Prostate gland (tissue), 2 donors: ENCODE results near the gene ANO10. TPM values are rescaled to one million over a fixed set of nuclear protein-coding genes. Genes with fewer than 3 reads are reported as not detected.

ENCODE experiments used
- DNase-seq: peaks from one replicate; pipeline ENCODE4 v3.0.0-alpha.2; 2019; ENCODE audit warnings: low spot score
- H3K27ac ChIP-seq, 2 donors: fragments of 200-600 bp; sonication (generic); 2 replicates each; pipeline ENCODE4 v1.5.1; 2017 to 2019
- H3K27me3 ChIP-seq: fragments of 200-600 bp; sonication (generic); replicated peaks from 2 replicates; pipeline ENCODE4 v1.5.1; 2019; ENCODE audit not compliant: insufficient read depth
- H3K36me3 ChIP-seq, 2 donors: fragments of 200-600 bp; sonication (generic); 1 replicate in 1 of 2; 2 replicates in 1 of 2; pipeline versions ENCODE4 v1.5.1 to v1.8.1; 2017 to 2019
- H3K4me1 ChIP-seq: fragments of 200-600 bp; sonication (generic); replicated peaks from 2 replicates; pipeline ENCODE4 v1.5.1; 2019
- H3K4me3 ChIP-seq, 2 donors: fragments of 200-600 bp; sonication (generic); 2 replicates each; pipeline ENCODE4 v1.5.1; 2017 to 2019
- H3K9me3 ChIP-seq: fragments of 200-600 bp; sonication (generic); 2 replicates; pipeline ENCODE4 v1.5.1; 2017
- CTCF ChIP-seq, 4 experiments: fragments of 200-600 bp in 2 of 4; fragments of 450-650 bp in 2 of 4; sonication (generic) in 2 of 4; IDR thresholded peaks; 1 replicate in 3 of 4; 2 replicates in 1 of 4; pipeline ENCODE4 v1.5.1; 2016 to 2019; ENCODE audit warnings: antibody characterized with exemption in 4 of 4, mild to moderate bottlenecking in 2 of 4, moderate library complexity in 2 of 4
- POLR2A ChIP-seq: fragments of 450-650 bp; IDR thresholded peaks from one replicate; pipeline ENCODE4 v1.6.1; 2016; ENCODE audit warnings: antibody characterized with exemption, mild to moderate bottlenecking
- POLR2AphosphoS5 ChIP-seq: sonication (generic); formaldehyde crosslinking; IDR thresholded peaks from one replicate; pipeline ENCODE4 v1.6.1; 2017; ENCODE audit warnings: antibody characterized with exemption
- WGBS: methylation state at CpG from one replicate; pipeline ENCODE4 v1.1.5; 2018; 5-methylcytosine and 5-hydroxymethylcytosine counted together
- intact Hi-C: fragments of 100-400 bp; cut with DNase I; formaldehyde crosslinking; loops from one replicate; pipeline ENCODE4 v1.14.2; 2022
- total RNA-seq, 2 donors: library from RNA; depleted of rRNA; stranded (reverse); fragments of >200 nt; gene quantifications; one replicate each; pipeline ENCODE4 v1.1.0, GENCODE V29; 2016

ANO10 gene
- total RNA-seq, 2 donors from 2014 or later: 12.4 to 17.7 TPM

- Histone ChIP-seq H3K4me1 (no peaks in the 10 kb centered on the region), H3K4me3 (no peak overlapping the region), H3K27ac (no peak overlapping the region), H3K9me3 (no peaks in the 10 kb centered on the region), H3K36me3 (no peaks in the 10 kb centered on the region), H3K27me3 (no peaks in the 10 kb centered on the region)
- DNase-seq: no peak
- intact Hi-C loops: loop anchor here (5.0 kb wide), 1 partner anchor 657 kb away; no protein-coding TSS in a partner anchor
- TF ChIP-seq POLR2A (no peak), POLR2AphosphoS5 (no peak)
Observed at GRCh38 chr3:43540624-43541023, 81.2 kb downstream of the ANO10 start.

GRCh38 chr3:43539321-43539720, 82.5 kb downstream of the ANO10 start:
- WGBS: 65% methylated on average over 3 of the region's 3 CpGs
- DNase-seq: no peak
- TF ChIP-seq POLR2AphosphoS5 (no peak), CTCF (IDR thresholded peaks at IDR 0.05) (no peak), POLR2A (no peak)
- Histone ChIP-seq H3K36me3 (no peaks in the 10 kb centered on the region), H3K4me3 (no peak overlapping the region), H3K4me1 (no peaks in the 10 kb centered on the region), H3K27ac (no peak overlapping the region), H3K9me3 (no peaks in the 10 kb centered on the region), H3K27me3 (no peaks in the 10 kb centered on the region)
- intact Hi-C loops: no loop called here

GRCh38 chr3:43537225-43537624, 84.6 kb downstream of the ANO10 start:
- no peak overlapping the region for H3K27ac ChIP-seq
- TF ChIP-seq POLR2A (no peak), POLR2AphosphoS5 (no peak), CTCF (IDR thresholded peaks at IDR 0.05) (no peak)
- no peaks in the 10 kb centered on the region for H3K36me3 ChIP-seq
- intact Hi-C loops: no loop called here
- no peaks in the 10 kb centered on the region for H3K27me3 ChIP-seq
- DNase-seq: no peak
- no peak overlapping the region for H3K4me3 ChIP-seq
- H3K9me3 ChIP-seq: no peaks in the 10 kb centered on the region
- H3K4me1 ChIP-seq: no peaks in the 10 kb centered on the region

GRCh38 chr3:43534675-43535074, 87.1 kb downstream of the ANO10 start:
- H3K4me1 ChIP-seq: no peaks in the 10 kb centered on the region
- H3K4me3 ChIP-seq: no peak overlapping the region
- WGBS: 96% methylated on average over 1 of the region's 1 CpG
- intact Hi-C loops: no loop called here
- no peaks in the 10 kb centered on the region for H3K27me3 ChIP-seq
- no peaks in the 10 kb centered on the region for H3K9me3 ChIP-seq
- DNase-seq: no peak
- no peaks in the 10 kb centered on the region for H3K36me3 ChIP-seq
- TF ChIP-seq POLR2AphosphoS5 (no peak), POLR2A (no peak), CTCF (IDR thresholded peaks at IDR 0.05) (no peak)
- H3K27ac ChIP-seq: no peak overlapping the region

- no peak for DNase-seq
- Histone ChIP-seq H3K4me1 (no peaks in the 10 kb centered on the region), H3K27ac (no peak overlapping the region), H3K4me3 (no peak overlapping the region), H3K36me3 (no peaks in the 10 kb centered on the region), H3K27me3 (no peaks in the 10 kb centered on the region), H3K9me3 (no peaks in the 10 kb centered on the region)
- TF ChIP-seq POLR2A (no peak), CTCF (IDR thresholded peaks at IDR 0.05) (no peak), POLR2AphosphoS5 (no peak)
- 97% methylated on average over 3 of the region's 3 CpGs for WGBS
- intact Hi-C loops: no loop called here
Observed at GRCh38 chr3:43533009-43533408, 88.8 kb downstream of the ANO10 start.
